Fibroblast of lung (primary cell): ENCODE measurements around the gene EPB41. TPM values are rescaled to one million over a fixed set of nuclear protein-coding genes. Genes with fewer than 3 reads are reported as not detected.

Experiments
- DNase-seq, 2 donors: peaks; one replicate each; pipeline versions ENCODE4 v3.0.0 to v3.0.0-alpha.2; 2010; ENCODE audit warnings: low read depth in 2 of 2
- H2AFZ ChIP-seq: 2 replicates; pipeline ENCODE4 v1.5.1; 2012; ENCODE audit warnings: low read length, control low read depth, inconsistent platforms
- H3K27ac ChIP-seq: 2 replicates; pipeline ENCODE4 v1.5.1; 2011; ENCODE audit warnings: low read length, control low read depth; ENCODE audit not compliant: insufficient read depth
- H3K27me3 ChIP-seq: 2 replicates; pipeline ENCODE4 v1.5.1; 2011; ENCODE audit warnings: mild to moderate bottlenecking, low read length; ENCODE audit not compliant: control insufficient read depth, insufficient read depth
- H3K36me3 ChIP-seq: 2 replicates; pipeline ENCODE4 v1.5.1; 2011; ENCODE audit warnings: low read length; ENCODE audit not compliant: control insufficient read depth, insufficient read depth
- H3K4me1 ChIP-seq: 2 replicates; pipeline ENCODE4 v1.5.1; 2011; ENCODE audit warnings: low read length; ENCODE audit not compliant: control insufficient read depth, insufficient read depth; ENCODE audit errors: extremely low read depth
- H3K4me2 ChIP-seq: 2 replicates; pipeline ENCODE4 v1.5.1; 2011; ENCODE audit warnings: low read length, control low read depth; ENCODE audit not compliant: insufficient read depth; ENCODE audit errors: extremely low read depth
- H3K4me3 ChIP-seq, 4 experiments: fragments of 200-600 bp in 1 of 4; sonication (generic) in 1 of 4; replicated peaks in 1 of 4; 2 replicates each; pipeline ENCODE4 v1.5.1; 2011 to 2016; ENCODE audit warnings: low read length in 4 of 4, low read depth in 3 of 4, mild to moderate bottlenecking in 3 of 4, control low read depth in 2 of 4, inconsistent platforms in 1 of 4, mixed read lengths in 1 of 4; ENCODE audit not compliant: insufficient read depth in 1 of 4; ENCODE audit errors: control extremely low read depth in 1 of 4
- H3K79me2 ChIP-seq: 2 replicates; pipeline ENCODE4 v1.5.1; 2012; ENCODE audit warnings: mild to moderate bottlenecking, low read length, inconsistent platforms; ENCODE audit not compliant: control insufficient read depth, insufficient read depth
- H3K9ac ChIP-seq: 2 replicates; pipeline ENCODE4 v1.5.1; 2011; ENCODE audit warnings: mild to moderate bottlenecking, low read length, control low read depth; ENCODE audit not compliant: insufficient read depth
- H3K9me3 ChIP-seq: 2 replicates; pipeline ENCODE4 v1.5.1; 2012; ENCODE audit warnings: low read depth, low read length; ENCODE audit not compliant: control insufficient read depth, insufficient read depth
- H4K20me1 ChIP-seq: 2 replicates; pipeline ENCODE4 v1.5.1; 2011; ENCODE audit warnings: low read length; ENCODE audit not compliant: control insufficient read depth, insufficient read depth; ENCODE audit errors: extremely low read depth
- CTCF ChIP-seq, 2 donors: IDR thresholded peaks in 1 of 2; conservative IDR thresholded peaks in 1 of 2; 1 replicate in 1 of 2; 2 replicates in 1 of 2; pipeline ENCODE4 v1.5.1; 2011 to 2012; ENCODE audit warnings: low read length in 2 of 2, control low read depth in 1 of 2, inconsistent platforms in 1 of 2, low read depth in 1 of 2, mild to moderate bottlenecking in 1 of 2
- EZH2 ChIP-seq: IDR thresholded peaks from 2 replicates; pipeline ENCODE4 v1.5.1; 2012; ENCODE audit warnings: low read length, control low read depth, mild to moderate bottlenecking; ENCODE audit errors: missing control alignments
- polyA plus RNA-seq, 2 donors: library from polyadenylated mRNA; depleted of rRNA in 1 of 2; stranded (reverse) in 1 of 2; unstranded in 1 of 2; fragments of >200 nt; gene quantifications; 2 replicates each; pipeline ENCODE4 v1.2.1, GENCODE V29; 2011 to 2012; ENCODE audit warnings: missing spikeins in 1 of 2
- total RNA-seq: library from RNA; depleted of rRNA; stranded (reverse); fragments of >200 nt; gene quantifications from 2 replicates; pipeline ENCODE4 v1.2.1, GENCODE V29; 2014

The EPB41 gene
- total and polyA plus RNA-seq, 2 donors (not counting 1 experiment from before 2014, with no cell fraction given): 7.4 to 38.0 TPM

- no peaks in the 10 kb centered on the region for H3K9me3 ChIP-seq
- H3K27me3 ChIP-seq: no peaks in the 10 kb centered on the region
- no peak overlapping the region for H3K9ac ChIP-seq
- DNase-seq: peak in 1 of 2 donors; percentile 14
- H4K20me1 ChIP-seq: no peaks in the 10 kb centered on the region
- no peak overlapping the region for H3K27ac ChIP-seq
- no peak overlapping the region for H3K4me3 ChIP-seq
- H3K36me3 ChIP-seq: no peaks in the 10 kb centered on the region
- no peaks in the 10 kb centered on the region for H3K79me2 ChIP-seq
- H3K4me1 ChIP-seq: no peaks in the 10 kb centered on the region
- no peak overlapping the region for H3K4me2 ChIP-seq
- TF ChIP-seq EZH2 (no peak), CTCF (conservative IDR thresholded peaks at IDR 0.05 in 1 of 2, IDR thresholded peaks at IDR 0.05 in 1 of 2; ENCODE audit: low read depth in 1 of 2, low read length in 2 of 2) (peak; percentile 37 to 39)
- H2AFZ ChIP-seq: no peak overlapping the region
Measured at GRCh38 chr1:28893403-28894102, 20.8 kb upstream of the EPB41 start.

DNA sequence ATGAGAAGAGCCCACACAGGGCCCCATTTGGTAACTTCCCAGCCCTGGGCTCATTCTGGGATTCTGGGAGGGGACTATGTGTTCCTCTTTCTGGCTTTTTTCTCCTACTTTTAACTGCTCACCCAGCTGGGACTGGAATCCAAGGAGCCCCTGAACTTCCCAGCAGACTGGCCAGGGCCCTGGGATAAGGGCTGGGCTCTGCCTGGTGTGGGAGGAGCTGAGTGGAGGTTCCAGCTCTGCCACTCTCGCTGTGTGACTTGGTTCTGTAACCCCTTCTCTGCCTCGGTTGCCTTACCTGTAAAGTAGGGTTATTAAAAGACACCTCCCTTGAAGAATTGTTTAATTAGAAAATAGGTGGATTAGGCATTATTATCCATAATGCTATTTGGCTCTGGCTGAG lies 19.6 kb upstream of the EPB41 start:
- no peak for DNase-seq
- Histone ChIP-seq H3K27ac (no peak overlapping the region), H4K20me1 (no peaks in the 10 kb centered on the region), H3K27me3 (no peaks in the 10 kb centered on the region), H3K36me3 (no peaks in the 10 kb centered on the region), H3K9ac (no peak overlapping the region), H3K4me3 (no peak overlapping the region), H3K4me1 (no peaks in the 10 kb centered on the region), H3K79me2 (no peaks in the 10 kb centered on the region), H2AFZ (no peak overlapping the region), H3K9me3 (no peaks in the 10 kb centered on the region), H3K4me2 (no peak overlapping the region)
- TF ChIP-seq CTCF (conservative IDR thresholded peaks at IDR 0.05 in 1 of 2, IDR thresholded peaks at IDR 0.05 in 1 of 2; ENCODE audit: low read depth in 1 of 2, low read length in 2 of 2) (no peak), EZH2 (no peak)

GRCh38 chr1:28895896-28896608 lies 18.3 kb upstream of the EPB41 start:
- Histone ChIP-seq H3K4me3 (no peak overlapping the region), H3K9me3 (no peaks in the 10 kb centered on the region), H3K9ac (no peak overlapping the region), H4K20me1 (no peaks in the 10 kb centered on the region), H3K27ac (no peak overlapping the region), H3K27me3 (no peaks in the 10 kb centered on the region), H3K4me1 (no peaks in the 10 kb centered on the region), H3K36me3 (no peaks in the 10 kb centered on the region), H3K4me2 (no peak overlapping the region), H3K79me2 (no peaks in the 10 kb centered on the region), H2AFZ (no peak overlapping the region)
- DNase-seq: peak in 1 of 2 donors; percentile 18
- TF ChIP-seq EZH2 (no peak), CTCF (conservative IDR thresholded peaks at IDR 0.05 in 1 of 2, IDR thresholded peaks at IDR 0.05 in 1 of 2; ENCODE audit: low read depth in 1 of 2, low read length in 2 of 2) (no peak)
